Adipocyte (in vitro differentiated cells): Measurements from ENCODE around the gene FKBP10.
"Not testable (repeated sequence)": the region's sequence is repeated elsewhere in the genome, so short reads cannot be mapped to it uniquely, and the experiment has no call there.

Source experiments
- DNase-seq: peaks from one replicate; pipeline ENCODE4 v3.0.0-alpha.2; 2015; ENCODE audit warnings: low read depth
- H3K27me3 ChIP-seq: replicated peaks from 2 replicates; pipeline ENCODE4 v1.7.0; 2013; ENCODE audit warnings: mild to moderate bottlenecking, low read length, moderate library complexity; ENCODE audit not compliant: control insufficient read depth, insufficient read depth
- H3K36me3 ChIP-seq: 2 replicates; pipeline ENCODE4 v1.7.0; 2013; ENCODE audit warnings: low read length, mild to moderate bottlenecking, moderate library complexity; ENCODE audit not compliant: control insufficient read depth, insufficient read depth, severe bottlenecking
- H3K4me1 ChIP-seq: 2 replicates; pipeline ENCODE4 v1.7.0; 2013; ENCODE audit warnings: mild to moderate bottlenecking, low read length, moderate library complexity; ENCODE audit not compliant: control insufficient read depth, insufficient read depth
- H3K4me3 ChIP-seq: 2 replicates; pipeline ENCODE4 v1.7.0; 2013; ENCODE audit warnings: mild to moderate bottlenecking, low read length, moderate library complexity
- H3K9ac ChIP-seq: 2 replicates; pipeline ENCODE4 v1.7.0; 2013; ENCODE audit warnings: mild to moderate bottlenecking, low read length, moderate library complexity
- H3K9me3 ChIP-seq: 2 replicates; pipeline ENCODE4 v1.7.0; 2013; ENCODE audit warnings: mild to moderate bottlenecking, low read length, moderate library complexity; ENCODE audit not compliant: control insufficient read depth

The FKBP10 gene

GRCh38 chr17:41816637-41817320 lies 4.0 kb downstream of the FKBP10 start:
- no peaks in the 10 kb centered on the region for H3K9me3 ChIP-seq
- no peak overlapping the region for H3K4me3 ChIP-seq

GRCh38 chr17:41818024-41818423 lies 5.2 kb downstream of the FKBP10 start:
- no peak for DNase-seq
- peaks cover 11% of the 10 kb centered on the region for H3K4me1 ChIP-seq
- no peak overlapping the region for H3K9ac ChIP-seq
- H3K9me3 ChIP-seq = no peaks in the 10 kb centered on the region
- H3K4me3 ChIP-seq = no peak overlapping the region
- peaks cover 9% of the 10 kb centered on the region for H3K36me3 ChIP-seq
- no peaks in the 10 kb centered on the region for H3K27me3 ChIP-seq

More at GRCh38 chr17:41816637-41817320, 4.0 kb downstream of the FKBP10 start:
- Histone ChIP-seq H3K4me1 (peaks cover 15% of the 10 kb centered on the region), H3K9ac (no peak overlapping the region), H3K27me3 (no peaks in the 10 kb centered on the region), H3K36me3 (peaks cover 9% of the 10 kb centered on the region)
- DNase-seq = no peak

GRCh38 chr17:41821776-41822175 lies 9.0 kb downstream of the FKBP10 start:
- Histone ChIP-seq H3K36me3 (peaks cover 23% of the 10 kb centered on the region), H3K4me1 (peaks cover 3% of the 10 kb centered on the region)

GRCh38 chr17:41822216-41823140 lies 9.7 kb downstream of the FKBP10 start:
- Histone ChIP-seq H3K9me3 (no peaks in the 10 kb centered on the region), H3K4me3 (no peak overlapping the region), H3K4me1 (peaks cover 3% of the 10 kb centered on the region), H3K27me3 (no peaks in the 10 kb centered on the region), H3K36me3 (peaks cover 25% of the 10 kb centered on the region), H3K9ac (no peak overlapping the region)
- no peak for DNase-seq

More at GRCh38 chr17:41821776-41822175, 9.0 kb downstream of the FKBP10 start:
- Histone ChIP-seq H3K27me3 (no peaks in the 10 kb centered on the region), H3K4me3 (no peak overlapping the region), H3K9me3 (no peaks in the 10 kb centered on the region), H3K9ac (no peak overlapping the region)
- no peak for DNase-seq

- DNase-seq = no peak
- Histone ChIP-seq H3K4me3 (no peak overlapping the region), H3K36me3 (peaks cover 30% of the 10 kb centered on the region), H3K9me3 (no peaks in the 10 kb centered on the region), H3K9ac (no peak overlapping the region), H3K4me1 (peaks cover 3% of the 10 kb centered on the region), H3K27me3 (no peaks in the 10 kb centered on the region)
Measured at GRCh38 chr17:41823141-41823524, 10.3 kb downstream of the FKBP10 start.

GRCh38 chr17:41823580-41823979 lies 10.8 kb downstream of the FKBP10 start:
- Histone ChIP-seq H3K27me3 (no peaks in the 10 kb centered on the region), H3K4me1 (peaks cover 3% of the 10 kb centered on the region), H3K9me3 (no peaks in the 10 kb centered on the region), H3K9ac (no peak overlapping the region), H3K36me3 (peaks cover 29% of the 10 kb centered on the region), H3K4me3 (no peak overlapping the region)
- DNase-seq = no peak

GRCh38 chr17:41824086-41824485 lies 11.3 kb downstream of the FKBP10 start:
- peak; percentile 34 for DNase-seq
- H3K9me3 ChIP-seq = no peaks in the 10 kb centered on the region
- H3K36me3 ChIP-seq = peaks cover 33% of the 10 kb centered on the region
- H3K4me1 ChIP-seq = peaks cover 3% of the 10 kb centered on the region
- H3K27me3 ChIP-seq = no peaks in the 10 kb centered on the region
- H3K4me3 ChIP-seq = no peak overlapping the region
- peak overlapping the region; percentile 30 for H3K9ac ChIP-seq

- Histone ChIP-seq H3K4me3 (no peak overlapping the region), H3K9me3 (no peaks in the 10 kb centered on the region), H3K9ac (no peak overlapping the region), H3K4me1 (peaks cover 3% of the 10 kb centered on the region), H3K27me3 (no peaks in the 10 kb centered on the region), H3K36me3 (peaks cover 38% of the 10 kb centered on the region)
- DNase-seq = no peak
Measured at GRCh38 chr17:41825175-41825845, 12.5 kb downstream of the FKBP10 start.

- not testable (repeated sequence) for H3K4me1 ChIP-seq, H3K27me3 ChIP-seq, H3K9ac ChIP-seq, DNase-seq, H3K9me3 ChIP-seq, H3K4me3 ChIP-seq
- peaks cover 57% of the 10 kb centered on the region for H3K36me3 ChIP-seq
Measured at GRCh38 chr17:41829961-41830360, 17.2 kb downstream of the FKBP10 start.

GRCh38 chr17:41835214-41835799 lies 22.5 kb downstream of the FKBP10 start:
- Histone ChIP-seq H3K9ac (peak overlapping the region; percentile 90), H3K4me1 (peaks cover 11% of the 10 kb centered on the region), H3K27me3 (no peaks in the 10 kb centered on the region), H3K9me3 (no peaks in the 10 kb centered on the region), H3K36me3 (peaks cover 21% of the 10 kb centered on the region), H3K4me3 (peak overlapping the region; percentile 88)
- peak; percentile 49 for DNase-seq
